Right lobe of liver (tissue), 6 donors: ENCODE results near the gene ESYT1. TPM values are rescaled to one million over a fixed set of nuclear protein-coding genes. Genes with fewer than 3 reads are reported as not detected.

ENCODE experiments used
- ATAC-seq, 4 donors: fragments of 200-7000 bp; cut with Tn5 transposase; one replicate each; pipeline ENCODE4 v1.9.1; 2020; ENCODE audit warnings: mild to moderate bottlenecking in 4 of 4, moderate library complexity in 4 of 4
- DNase-seq, 3 donors: peaks; one replicate each; pipeline ENCODE4 v3.0.0-alpha.2; 2020
- H3K27ac ChIP-seq, 3 donors: fragments of 200-600 bp; one replicate each; pipeline ENCODE4 v1.8.0; 2022
- H3K27me3 ChIP-seq, 2 donors: fragments of 200-600 bp; one replicate each; pipeline ENCODE4 v1.8.0; 2022
- H3K36me3 ChIP-seq, 4 donors: fragments of 200-600 bp; sonication (generic) in 1 of 4; one replicate each; pipeline versions ENCODE4 v1.5.1 to v1.8.0; 2017 to 2022; ENCODE audit warnings: control low read depth in 1 of 4
- H3K4me1 ChIP-seq, 4 donors: fragments of 200-600 bp; sonication (generic) in 1 of 4; one replicate each; pipeline versions ENCODE4 v1.5.1 to v1.8.0; 2017 to 2022; ENCODE audit warnings: control low read depth in 1 of 4
- H3K4me3 ChIP-seq, 3 donors: fragments of 200-600 bp; one replicate each; pipeline ENCODE4 v1.8.0; 2022
- H3K9me3 ChIP-seq, 4 donors: fragments of 200-600 bp; sonication (generic) in 1 of 4; one replicate each; pipeline versions ENCODE4 v1.5.1 to v1.8.0; 2017 to 2022; ENCODE audit warnings: control low read depth in 1 of 4
- CTCF ChIP-seq, 4 donors: fragments of 200-600 bp in 3 of 4; fragments of 450-650 bp in 1 of 4; IDR thresholded peaks; one replicate each; pipeline versions ENCODE4 v1.5.1 to v1.8.0; 2016 to 2022; ENCODE audit warnings: antibody characterized with exemption in 4 of 4, mild to moderate bottlenecking in 2 of 4
- POLR2A ChIP-seq: fragments of 450-650 bp; IDR thresholded peaks from one replicate; pipeline ENCODE4 v1.6.1; 2017; ENCODE audit warnings: antibody characterized with exemption, mild to moderate bottlenecking
- WGBS: methylation state at CpG from one replicate; pipeline ENCODE4 v1.1.6; 2018; ENCODE audit warnings: low coverage, low lambda C conversion rate; ENCODE audit not compliant: insufficient coverage; ENCODE audit errors: missing lambda C conversion rate; 5-methylcytosine and 5-hydroxymethylcytosine counted together
- intact Hi-C, 2 donors: fragments of 100-400 bp; cut with DNase I; formaldehyde crosslinking; loops; one replicate each; pipeline versions ENCODE4 v1.11.2 to v1.14.1; 2022
- total RNA-seq, 6 experiments: library from RNA; depleted of rRNA in 2 of 6; stranded (reverse); fragments of >200 nt in 2 of 6; fragmentation: NEBNext Ultra II Directional in 3 of 6; extraction: Animal tissue kit (Norgen Biotek cat#: 25700) in 3 of 6; gene quantifications; one replicate each; pipeline versions ENCODE4 v1.1.0 to v1.2.4, GENCODE V29; 2016 to 2023
- donor health status: DM: no; HTN: yes; CAD: no.
- donor health status: DM: no; HTN: no; CAD: no.
- donor health status: DM: no; HTN: no; CAD: no.
- donor health status: DM: no; HTN: yes; CAD: no.
- donor health status: DM: no; HTN: yes; CAD: no.

The ESYT1 gene
- total RNA-seq, 6 experiments from 2014 or later, result 56.5 to 117 (median 70.3) TPM

- no peaks in the 10 kb centered on the region for H3K9me3 ChIP-seq
- WGBS, result 63% methylated on average over 3 of the region's 3 CpGs
- intact Hi-C loops, result no loop called here
Observed at GRCh38 chr12:56150563-56150962, 22.5 kb downstream of the ESYT1 start.

GRCh38 chr12:56151672-56152131 is 23.6 kb downstream of the ESYT1 start:
- no peaks in the 10 kb centered on the region for H3K9me3 ChIP-seq
- peak; percentile 51 to 60 (median 55) for DNase-seq
- intact Hi-C loops, result no loop called here
- H3K4me1 ChIP-seq, result peaks cover 0 to 23% (median 12%) of the 10 kb centered on the region in 4 donors
- no peaks in the 10 kb centered on the region for H3K36me3 ChIP-seq
- no peak for TF ChIP-seq POLR2A
- TF ChIP-seq CTCF (IDR thresholded peaks at IDR 0.05), result peak; percentile 16 to 59 (median 26)
- H3K4me3 ChIP-seq, result peak overlapping the region; percentile 58 to 66 (median 66)
- WGBS, result 6% methylated on average over 12 of the region's 12 CpGs
- peak; percentile 42 to 59 (median 52) for ATAC-seq
- peak overlapping the region; percentile 83 to 94 (median 83) for H3K27ac ChIP-seq
- no peaks in the 10 kb centered on the region for H3K27me3 ChIP-seq

More at GRCh38 chr12:56150563-56150962, 22.5 kb downstream of the ESYT1 start:
- no peaks in the 10 kb centered on the region for H3K36me3 ChIP-seq
- DNase-seq (no peak), ATAC-seq (no peak)
- no peak overlapping the region for H3K4me3 ChIP-seq
- H3K27me3 ChIP-seq, result no peaks in the 10 kb centered on the region
- H3K27ac ChIP-seq, result no peak overlapping the region
- H3K4me1 ChIP-seq, result peaks cover 0 to 19% (median 12%) of the 10 kb centered on the region in 4 donors
- TF ChIP-seq CTCF (IDR thresholded peaks at IDR 0.05), result no peak
- TF ChIP-seq POLR2A, result no peak

- Histone ChIP-seq H3K27ac (peak within 1 kb of the TSS; percentile 83 to 94 (median 83)), H3K4me1 (peaks cover 0 to 26% (median 12%) of the 10 kb centered on the region in 4 donors), H3K9me3 (no peaks in the 10 kb centered on the region), H3K4me3 (peak within 1 kb of the TSS; percentile 58 to 66 (median 66)), H3K27me3 (no peaks in the 10 kb centered on the region), H3K36me3 (no peaks in the 10 kb centered on the region)
- WGBS, result 0% methylated on average over 19 of the region's 37 CpGs
- DNase-seq (peak; percentile 94), ATAC-seq (peak; percentile 94 to 95 (median 94))
- TF ChIP-seq CTCF (IDR thresholded peaks at IDR 0.05) (no peak), POLR2A (peak; percentile 33)
- intact Hi-C loops, result no loop called here
Observed at GRCh38 chr12:56152132-56152755, 24.2 kb downstream of the ESYT1 start, which contains the start of gene MYL6B. Gene MYL6B, plus strand, starts transcription at chr12:56152587. Its CDS starts 1,332 bp downstream, at chr12:56153919.

GRCh38 chr12:56152756-56153677 is 24.9 kb downstream of the ESYT1 start:
- 7% methylated on average over 6 of the region's 8 CpGs for WGBS
- Histone ChIP-seq H3K27me3 (no peaks in the 10 kb centered on the region), H3K27ac (peak overlapping the region in 1 of 3 donors; percentile 83), H3K4me1 (peaks cover 0 to 29% (median 12%) of the 10 kb centered on the region in 4 donors), H3K36me3 (no peaks in the 10 kb centered on the region), H3K4me3 (peak overlapping the region; percentile 58 to 66 (median 66)), H3K9me3 (no peaks in the 10 kb centered on the region)
- DNase-seq (no peak), ATAC-seq (no peak)
- TF ChIP-seq CTCF (IDR thresholded peaks at IDR 0.05) (no peak), POLR2A (no peak)
- intact Hi-C loops, result no loop called here
